CD1c-positive myeloid dendritic cell (primary cell): ENCODE measurements around the gene ARSH.
"Not testable (repeated sequence)": the region's sequence is repeated elsewhere in the genome, so short reads cannot be mapped to it uniquely, and the experiment has no call there.

Experiments used
- DNase-seq: peaks from one replicate; pipeline ENCODE4 v3.0.0-alpha.2; 2016; ENCODE audit errors: extremely low spot score

ARSH gene, protein sequence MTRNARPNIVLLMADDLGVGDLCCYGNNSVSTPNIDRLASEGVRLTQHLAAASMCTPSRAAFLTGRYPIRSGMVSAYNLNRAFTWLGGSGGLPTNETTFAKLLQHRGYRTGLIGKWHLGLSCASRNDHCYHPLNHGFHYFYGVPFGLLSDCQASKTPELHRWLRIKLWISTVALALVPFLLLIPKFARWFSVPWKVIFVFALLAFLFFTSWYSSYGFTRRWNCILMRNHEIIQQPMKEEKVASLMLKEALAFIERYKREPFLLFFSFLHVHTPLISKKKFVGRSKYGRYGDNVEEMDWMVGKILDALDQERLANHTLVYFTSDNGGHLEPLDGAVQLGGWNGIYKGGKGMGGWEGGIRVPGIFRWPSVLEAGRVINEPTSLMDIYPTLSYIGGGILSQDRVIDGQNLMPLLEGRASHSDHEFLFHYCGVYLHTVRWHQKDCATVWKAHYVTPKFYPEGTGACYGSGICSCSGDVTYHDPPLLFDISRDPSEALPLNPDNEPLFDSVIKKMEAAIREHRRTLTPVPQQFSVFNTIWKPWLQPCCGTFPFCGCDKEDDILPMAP

GRCh38 chrX:3006495-3006894 lies at the start of gene ARSH:
Gene ARSH (plus strand): TSS chrX:3006546. CDS start chrX:3006613, 67 bp downstream.
- no peak for DNase-seq

DNA sequence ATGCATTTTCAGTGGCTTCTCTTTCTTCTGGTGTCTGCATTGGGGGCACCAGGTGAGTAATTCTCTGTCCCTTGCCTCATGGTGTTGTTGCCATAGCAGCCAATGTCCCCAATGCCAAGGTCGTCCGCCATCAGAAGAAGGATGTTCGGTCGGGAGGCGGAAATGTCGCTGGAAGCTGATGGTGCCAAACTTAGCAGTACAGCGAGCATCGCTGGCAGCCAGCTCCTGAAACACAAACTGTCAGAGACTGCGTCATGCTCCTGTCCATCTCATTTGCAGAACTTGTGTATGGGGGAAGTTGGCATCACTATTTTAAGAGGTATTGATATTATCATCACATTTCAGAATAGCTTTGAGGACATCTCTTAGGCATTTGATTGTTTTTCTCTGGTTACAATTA lies 48.1 kb upstream of the ARSH start:
- no peak for DNase-seq

- DNase-seq: no peak
These were observed 45.4 kb upstream of the ARSH start for GRCh38 chrX:2960861-2961515.

DNA sequence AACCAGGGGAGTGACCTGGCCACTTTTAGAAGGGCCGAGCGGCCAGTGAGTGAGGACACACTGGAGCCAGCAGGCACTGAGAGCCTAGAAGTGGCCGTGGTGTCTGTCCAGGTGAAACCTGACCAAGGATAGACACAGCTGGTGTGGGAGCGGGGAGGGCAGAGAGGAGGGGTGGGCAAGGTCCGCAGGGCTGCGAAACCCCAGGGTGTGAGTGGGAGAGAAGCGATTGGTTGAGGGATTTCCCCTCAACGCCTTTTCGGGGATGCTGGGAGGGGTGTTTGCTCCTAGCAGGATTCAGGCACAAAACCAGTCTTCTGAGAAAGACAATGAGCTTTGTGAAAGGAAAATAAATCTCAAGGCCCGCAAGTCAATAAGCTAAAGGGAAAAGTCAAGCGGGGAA lies 44.0 kb upstream of the ARSH start:
- DNase-seq: no peak

- not testable (repeated sequence) for DNase-seq
These were observed 42.9 kb upstream of the ARSH start for GRCh38 chrX:2963449-2963848.

DNA sequence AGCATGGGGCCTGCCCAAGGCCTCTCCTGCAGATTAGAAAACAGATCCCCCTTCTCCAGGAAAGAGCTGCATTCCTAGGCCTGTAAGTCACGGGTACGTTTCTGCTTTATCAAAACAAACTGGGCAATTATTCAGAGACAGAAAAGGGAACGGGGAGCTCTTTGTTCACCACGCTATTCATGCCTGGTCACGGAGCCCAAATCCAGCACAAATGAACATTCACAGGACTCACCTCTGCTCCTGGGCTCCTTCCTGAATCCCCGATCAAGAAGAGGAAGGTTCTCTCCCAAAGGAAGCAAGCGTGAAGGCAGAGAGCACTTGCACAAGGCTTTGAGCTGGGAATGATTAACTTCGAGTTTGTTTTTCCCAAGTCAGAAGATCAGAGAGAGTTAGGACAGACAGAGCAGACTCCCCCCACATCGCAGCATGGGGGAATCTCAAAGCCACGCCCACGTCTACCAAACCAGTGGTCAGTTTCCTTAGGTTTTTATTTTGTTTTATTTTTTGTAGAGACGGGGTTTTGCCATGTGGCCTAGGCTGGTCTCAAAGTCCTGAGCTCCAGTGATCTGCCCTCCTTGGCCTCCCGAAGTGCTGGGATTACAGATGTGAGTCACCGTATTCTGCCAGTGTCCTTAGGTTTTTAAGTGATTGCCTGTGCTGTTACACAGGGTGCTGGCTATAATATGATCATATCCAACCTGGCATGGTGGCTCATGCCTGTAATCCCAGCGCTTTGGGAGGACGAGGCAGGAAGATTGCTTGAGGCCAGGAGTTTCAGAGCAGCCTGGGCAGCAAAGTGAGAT lies 42.2 kb upstream of the ARSH start:
- not testable (repeated sequence) for DNase-seq

- peak; percentile 1 for DNase-seq
These were observed 40.4 kb upstream of the ARSH start for GRCh38 chrX:2965965-2966364.

- DNase-seq: no peak
These were observed 39.3 kb upstream of the ARSH start for GRCh38 chrX:2967012-2967411.

GRCh38 chrX:2967584-2967983 lies 38.8 kb upstream of the ARSH start:
- DNase-seq: no peak

- DNase-seq: peak; percentile 3
These were observed 38.1 kb upstream of the ARSH start for GRCh38 chrX:2967998-2968909.

GRCh38 chrX:2969021-2969420 lies 37.3 kb upstream of the ARSH start:
- DNase-seq: no peak

GRCh38 chrX:2972391-2972790 lies 34.0 kb upstream of the ARSH start:
- DNase-seq: no peak

GRCh38 chrX:2974961-2975360 lies 31.4 kb upstream of the ARSH start:
- DNase-seq: no peak

- not testable (repeated sequence) for DNase-seq
These were observed 27.7 kb upstream of the ARSH start for GRCh38 chrX:2978639-2979038.

DNA sequence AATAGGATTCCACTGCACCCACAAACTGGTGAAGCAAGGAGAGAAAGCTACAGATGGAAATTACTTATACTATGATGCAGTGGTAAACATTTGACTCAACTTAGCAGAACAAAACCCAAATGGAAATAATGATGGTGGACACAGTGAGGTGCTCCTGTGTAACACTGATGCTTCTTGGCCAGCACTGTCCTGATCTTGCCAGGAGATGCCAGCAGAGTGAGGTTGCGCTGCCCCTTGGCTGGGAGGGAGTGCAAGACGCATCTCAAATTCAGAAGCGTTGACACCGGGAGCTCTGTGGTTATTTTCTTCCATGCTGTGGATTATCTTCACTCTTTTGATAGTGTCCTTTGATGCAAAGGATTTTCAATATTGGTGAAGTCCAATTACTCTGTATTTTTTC lies 22.0 kb upstream of the ARSH start:
- no peak for DNase-seq

- DNase-seq: no peak
These were observed 16.8 kb upstream of the ARSH start for GRCh38 chrX:2989565-2989964.

DNA sequence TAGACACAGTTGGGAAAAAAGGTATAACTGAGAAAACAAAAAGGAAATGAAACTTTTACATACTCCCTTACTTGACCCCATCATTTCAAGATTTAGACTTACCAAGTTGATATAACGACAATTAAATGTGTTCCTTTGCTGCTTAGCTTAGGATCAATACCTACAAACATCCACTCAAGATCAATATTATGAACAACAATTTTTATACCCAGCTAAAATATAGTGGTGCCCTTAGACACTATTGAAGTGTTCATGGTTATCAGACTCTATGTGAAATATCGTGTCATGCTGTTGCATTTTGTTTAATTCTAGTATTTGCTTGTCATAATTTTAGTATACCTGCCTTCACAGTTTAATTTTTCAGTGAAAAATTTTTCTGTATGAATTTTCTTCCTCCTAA lies 4.2 kb downstream of the ARSH start:
- no peak for DNase-seq

DNA sequence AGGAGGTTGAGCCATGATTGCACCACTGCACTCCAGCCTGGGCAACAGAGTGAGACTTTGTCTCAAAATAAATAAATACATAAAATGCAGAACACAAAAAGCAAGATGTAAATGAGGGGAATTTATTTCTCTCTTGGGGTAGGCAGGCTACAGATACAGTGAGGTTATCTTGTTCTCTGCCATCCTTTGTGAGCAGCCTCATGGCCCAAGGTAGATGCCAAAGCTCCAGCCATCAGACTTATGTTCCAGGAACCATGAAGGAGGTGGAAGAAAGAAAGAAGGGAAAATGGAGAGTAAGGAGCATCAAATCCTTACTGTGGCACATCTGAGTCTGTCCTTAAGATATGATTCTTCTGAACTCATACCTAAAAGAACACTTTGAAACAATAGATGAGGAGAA lies 11.1 kb downstream of the ARSH start:
- no peak for DNase-seq

GRCh38 chrX:3024176-3024575 lies 17.8 kb downstream of the ARSH start:
- DNase-seq: no peak

- no peak for DNase-seq
These were observed 19.9 kb downstream of the ARSH start for GRCh38 chrX:3026074-3026815.
